ENCODE results near the gene SLC2A4. TPM values are rescaled to one million over a fixed set of nuclear protein-coding genes. Genes with fewer than 3 reads are reported as not detected.
"Not testable (repeated sequence)": the region's sequence is repeated elsewhere in the genome, so short reads cannot be mapped to it uniquely, and the experiment has no call there.

The SLC2A4 gene
- polyA plus RNA-seq, 4 donors: 1.5 to 2.8 (median 1.9) TPM

DNA sequence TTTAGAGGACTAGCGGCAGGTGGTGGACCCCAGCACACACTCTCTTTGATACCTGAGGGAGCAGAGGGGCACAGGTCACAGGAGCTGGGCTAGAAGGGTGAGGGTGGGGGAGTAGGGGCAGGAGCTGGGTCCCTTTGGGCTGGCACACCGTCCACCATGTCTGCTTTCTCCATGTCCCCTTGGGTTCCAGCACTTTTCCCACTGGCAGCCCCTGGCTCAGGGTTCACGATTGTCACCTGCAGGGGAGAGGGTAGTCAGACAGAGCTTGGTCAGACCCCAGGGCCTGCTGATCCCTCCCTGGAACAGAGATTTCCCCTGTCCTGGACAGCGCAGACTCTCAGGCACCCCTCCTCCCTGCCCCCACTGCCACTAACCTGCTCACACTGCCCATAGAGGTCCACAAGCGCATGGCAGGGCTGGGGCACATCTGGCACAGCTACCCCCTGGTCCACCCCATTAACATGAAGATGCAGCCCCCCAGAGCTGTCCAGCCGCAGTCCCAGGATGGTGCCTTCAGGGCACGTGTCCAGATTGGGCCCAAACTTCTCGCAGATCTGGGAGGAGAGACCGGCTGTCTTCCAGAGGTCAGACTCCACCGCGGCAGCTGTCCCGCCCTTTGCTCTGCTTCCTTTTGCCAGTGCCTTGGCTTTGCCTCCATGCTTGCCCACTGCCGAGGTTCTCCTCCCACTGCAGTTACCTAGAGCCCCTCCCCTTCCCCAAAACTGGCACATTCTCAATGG is 36.8 kb downstream of the SLC2A4 start:
- no peak for DNase-seq (ENCODE audit: low read depth in 4 of 4, low spot score in 3 of 4)

DNA sequence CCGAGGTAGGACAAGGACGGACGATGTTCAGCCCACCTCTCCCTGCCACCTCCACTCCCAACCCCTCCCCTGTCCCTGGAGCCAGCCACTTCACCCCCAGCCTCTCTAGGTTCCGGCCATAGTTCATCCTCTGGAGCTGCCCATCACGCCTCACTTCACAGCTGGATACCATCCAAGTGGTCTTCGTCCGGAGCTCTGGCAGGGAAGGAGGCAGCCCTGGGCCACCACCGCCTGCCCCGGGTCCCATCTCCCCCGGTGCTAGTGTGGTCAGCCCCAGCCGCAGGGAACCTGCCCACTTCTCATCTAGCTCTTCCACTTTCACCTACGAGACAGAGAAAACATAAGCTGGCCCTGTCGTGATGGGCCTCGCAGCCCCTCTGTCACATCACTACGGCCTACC is 39.9 kb downstream of the SLC2A4 start:
- no peak for DNase-seq (ENCODE audit: low read depth in 4 of 4, low spot score in 3 of 4)

DNA sequence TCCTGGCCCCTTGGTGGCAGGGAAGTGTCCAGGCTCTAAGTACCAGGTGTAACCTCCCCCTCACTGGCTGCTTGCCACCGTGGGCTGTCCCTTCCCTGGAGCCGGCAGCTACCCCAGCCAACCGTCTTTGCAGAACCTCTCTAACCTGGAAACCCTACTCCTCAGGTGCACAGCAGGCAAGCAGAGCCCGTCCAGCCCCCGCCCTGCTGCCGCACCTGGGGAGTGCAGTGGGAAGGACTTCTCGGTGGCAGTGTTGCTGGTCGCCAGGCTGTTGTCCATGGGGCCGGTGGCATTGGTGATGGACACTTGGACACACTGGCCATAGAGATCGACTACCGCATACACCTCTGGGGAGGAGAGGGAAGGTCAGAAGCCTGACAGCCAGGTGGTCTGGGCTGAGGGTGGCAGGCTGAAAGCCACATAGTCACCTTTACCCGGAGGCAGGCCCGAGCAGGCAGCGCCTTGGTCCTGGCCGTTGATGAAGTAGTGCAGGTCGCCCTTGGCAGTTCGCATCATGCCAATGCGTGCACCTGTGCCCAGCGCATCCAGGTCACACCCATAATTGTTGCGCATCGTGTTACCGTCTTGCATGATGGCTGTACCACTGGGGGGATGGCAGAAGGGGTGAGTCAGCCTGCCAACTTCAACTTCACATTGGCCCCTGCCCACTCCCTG is 41.1 kb downstream of the SLC2A4 start:
- DNase-seq (ENCODE audit: low read depth in 4 of 4, low spot score in 3 of 4): no peak

DNA sequence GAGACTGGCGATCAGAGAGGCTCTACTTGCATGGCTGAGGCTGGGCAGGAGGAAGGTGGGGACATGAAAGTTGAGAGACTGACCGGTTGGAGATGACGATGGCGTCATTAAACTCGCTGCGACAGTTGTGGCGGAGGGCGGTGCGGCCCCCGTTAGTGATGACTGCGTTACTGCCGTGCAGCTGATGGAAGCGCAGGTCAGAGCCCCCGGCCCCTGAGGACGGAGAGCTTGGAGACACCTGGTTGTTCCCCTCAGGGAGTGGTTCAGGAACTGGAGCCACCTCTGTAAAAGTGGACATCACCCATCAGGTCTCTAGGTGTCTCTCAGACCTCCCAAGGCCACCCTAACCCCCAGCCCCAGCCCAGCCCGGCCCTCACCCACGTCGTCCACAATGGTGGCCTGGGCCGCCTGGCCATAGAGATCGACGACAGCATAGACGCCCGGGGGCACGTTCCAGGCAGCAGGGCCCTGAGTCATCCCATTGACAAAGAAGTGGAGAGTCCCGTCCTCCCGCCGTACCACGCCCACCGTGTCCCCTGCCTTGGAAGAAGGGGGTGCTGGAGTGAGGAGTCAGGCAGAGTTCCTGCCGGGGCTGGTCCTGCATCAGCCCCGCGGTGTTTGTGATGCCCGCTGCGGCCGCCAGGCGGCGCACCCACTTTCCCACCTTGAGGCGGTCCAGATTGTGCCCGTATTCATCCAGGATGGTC is 42.4 kb downstream of the SLC2A4 start:
- DNase-seq (ENCODE audit: low read depth in 4 of 4, low spot score in 3 of 4): no peak

DNA sequence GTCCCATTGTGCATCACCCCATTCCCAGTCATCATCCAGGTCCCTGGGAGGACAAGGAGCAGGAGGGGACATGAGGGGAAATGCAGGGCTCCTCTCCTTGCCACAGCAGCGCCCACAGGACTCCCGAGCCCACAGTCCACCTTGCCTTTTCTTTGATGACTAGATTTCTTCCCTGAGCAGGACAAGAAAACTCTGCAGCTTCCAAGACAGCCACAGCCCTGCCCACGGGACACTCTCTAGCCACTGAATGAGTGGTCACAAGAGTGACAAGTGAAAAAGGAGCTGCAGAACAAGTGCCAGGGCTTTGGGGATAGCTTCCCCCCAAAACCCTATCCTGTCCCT is 42.9 kb downstream of the SLC2A4 start:
- no peak for DNase-seq (ENCODE audit: low read depth in 4 of 4, low spot score in 3 of 4)

DNA sequence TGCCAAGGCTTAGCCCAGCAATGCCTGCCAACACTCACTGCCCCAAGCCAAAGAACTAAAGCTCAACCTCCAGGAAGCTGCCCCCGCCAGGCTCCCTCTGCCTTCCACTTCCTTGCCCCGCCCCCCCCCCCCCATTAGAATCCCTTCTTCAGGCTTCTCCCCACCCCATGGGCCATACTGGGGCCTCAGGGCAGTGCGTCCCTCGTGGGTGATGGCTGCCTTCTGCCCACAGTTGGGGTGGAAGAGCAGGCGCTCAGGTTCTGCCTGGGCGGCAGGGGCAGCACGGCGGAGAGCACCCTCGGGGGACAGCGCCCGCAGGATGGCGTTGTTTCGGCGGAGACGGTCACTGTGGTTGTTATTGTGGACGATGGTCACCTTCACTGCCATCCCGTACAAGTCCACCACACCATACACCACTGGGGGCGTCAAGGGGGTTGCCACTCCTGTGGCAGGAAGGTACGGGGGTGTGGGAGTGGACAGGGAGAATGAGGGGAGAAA is 43.6 kb downstream of the SLC2A4 start:
- DNase-seq (ENCODE audit: low read depth in 4 of 4, low spot score in 3 of 4): no peak

DNA sequence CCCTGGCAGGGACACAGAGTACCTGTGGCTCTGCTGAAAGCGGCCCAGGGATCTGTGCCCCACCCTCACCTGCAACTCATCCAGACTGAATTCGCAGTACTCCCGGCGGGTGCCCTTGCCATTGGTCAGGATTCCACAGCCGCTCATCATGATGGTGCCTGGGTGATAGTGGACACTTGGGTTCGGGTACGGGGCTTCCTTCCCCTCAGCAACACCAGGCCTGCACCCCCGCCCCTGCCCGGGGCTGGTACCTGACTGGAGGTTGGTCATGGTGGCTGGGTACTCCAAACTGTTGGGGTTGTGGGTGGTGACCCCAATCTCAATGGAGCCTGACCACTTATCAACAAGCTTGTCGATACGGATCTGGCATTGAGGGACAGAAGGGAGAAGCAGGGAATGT is 44.7 kb downstream of the SLC2A4 start:
- no peak for DNase-seq (ENCODE audit: low read depth in 4 of 4, low spot score in 3 of 4)

DNA sequence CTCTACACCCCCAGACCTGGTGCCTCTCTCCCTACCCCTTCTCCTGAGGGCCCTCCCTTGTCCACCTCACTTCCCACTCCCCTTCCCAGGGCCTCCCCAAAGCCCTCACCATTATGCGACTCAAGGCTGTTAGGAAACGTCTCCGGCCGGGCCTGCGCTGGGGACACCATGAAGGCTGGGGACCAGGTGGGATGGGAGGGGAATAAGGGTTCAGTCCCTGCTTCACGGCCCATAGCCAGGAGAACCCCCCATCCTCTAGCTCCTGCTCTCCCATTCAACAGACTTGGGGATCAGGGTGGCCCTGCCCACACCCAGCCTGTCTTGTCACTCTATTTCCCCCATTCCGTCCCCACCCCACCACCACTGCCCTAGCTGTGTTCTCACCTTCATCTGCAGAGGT is 45.5 kb downstream of the SLC2A4 start:
- no peak for DNase-seq (ENCODE audit: low read depth in 4 of 4, low spot score in 3 of 4)

DNA sequence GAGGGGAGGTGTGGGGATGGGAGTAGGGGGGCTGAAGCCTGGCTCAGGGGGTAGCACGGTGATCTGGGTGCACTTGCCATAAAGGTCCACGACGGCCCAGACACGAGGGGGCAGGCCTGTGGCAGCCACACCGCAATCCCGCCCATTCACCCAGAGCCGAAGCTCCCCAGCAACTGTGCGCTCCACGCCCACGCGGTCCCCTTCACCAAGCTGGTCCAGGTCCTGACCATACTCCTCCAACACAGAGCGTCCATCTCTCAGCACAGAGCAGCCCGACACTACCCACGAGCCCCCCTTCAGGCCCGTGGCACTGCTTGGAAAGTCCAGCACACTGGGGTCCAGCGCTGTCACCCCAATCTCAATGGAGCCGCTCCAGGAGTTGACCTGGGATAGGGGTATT is 46.0 kb downstream of the SLC2A4 start:
- no peak for DNase-seq (ENCODE audit: low read depth in 4 of 4, low spot score in 3 of 4)

DNA sequence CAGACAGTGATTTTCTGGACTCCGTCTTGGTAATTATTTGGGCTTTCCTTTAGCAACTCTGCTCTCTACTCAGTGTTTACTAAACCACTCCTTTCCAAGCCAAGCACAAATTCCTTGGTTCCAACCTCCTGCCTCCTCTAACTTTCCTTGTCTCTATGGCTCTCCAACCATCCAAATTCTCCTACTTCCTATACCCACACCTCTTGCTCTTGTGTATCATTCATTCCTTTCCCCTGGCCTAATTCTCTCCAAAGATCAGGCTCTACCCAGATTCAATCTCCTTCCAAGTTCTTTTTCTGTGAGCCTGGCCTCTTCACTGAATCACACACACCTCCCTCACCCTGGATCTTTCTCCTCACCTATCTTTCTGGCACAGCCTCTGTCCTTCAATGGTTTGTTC is 46.5 kb downstream of the SLC2A4 start:
- DNase-seq (ENCODE audit: low read depth in 4 of 4, low spot score in 3 of 4): no peak

DNA sequence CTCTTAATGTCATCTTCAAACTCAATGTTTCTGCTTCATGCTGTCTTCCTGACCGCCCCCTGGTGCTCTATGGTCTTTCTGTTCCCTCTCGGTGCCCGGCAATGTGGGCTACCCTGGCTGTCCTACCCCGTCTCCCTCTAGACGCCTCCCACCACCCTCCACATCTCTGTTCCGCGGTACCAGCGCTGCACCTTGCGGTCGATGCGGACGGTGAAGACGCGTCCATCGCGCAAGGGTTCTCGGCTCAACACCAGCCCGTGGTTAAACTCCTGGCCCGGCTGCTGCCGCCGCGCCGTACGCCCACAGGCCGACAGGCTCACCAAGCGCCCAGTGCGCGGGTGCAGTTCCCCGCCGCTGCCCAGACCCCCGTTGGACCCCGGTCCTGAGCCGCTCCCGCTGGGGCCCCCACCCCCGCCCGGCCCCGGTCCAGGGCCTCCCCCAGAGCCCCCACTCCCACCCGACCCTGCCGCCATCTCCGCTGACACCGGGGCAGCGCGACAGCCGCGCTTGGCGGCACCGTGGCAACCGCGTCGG is 47.4 kb downstream of the SLC2A4 start, which contains the start of gene NEURL4:
TSS of gene NEURL4 (minus strand) at position 496 of the 534 bp plus-strand sequence. CDS start at position 473, 23 bp downstream.
- no peak for DNase-seq (ENCODE audit: low read depth in 4 of 4, low spot score in 3 of 4)

DNA sequence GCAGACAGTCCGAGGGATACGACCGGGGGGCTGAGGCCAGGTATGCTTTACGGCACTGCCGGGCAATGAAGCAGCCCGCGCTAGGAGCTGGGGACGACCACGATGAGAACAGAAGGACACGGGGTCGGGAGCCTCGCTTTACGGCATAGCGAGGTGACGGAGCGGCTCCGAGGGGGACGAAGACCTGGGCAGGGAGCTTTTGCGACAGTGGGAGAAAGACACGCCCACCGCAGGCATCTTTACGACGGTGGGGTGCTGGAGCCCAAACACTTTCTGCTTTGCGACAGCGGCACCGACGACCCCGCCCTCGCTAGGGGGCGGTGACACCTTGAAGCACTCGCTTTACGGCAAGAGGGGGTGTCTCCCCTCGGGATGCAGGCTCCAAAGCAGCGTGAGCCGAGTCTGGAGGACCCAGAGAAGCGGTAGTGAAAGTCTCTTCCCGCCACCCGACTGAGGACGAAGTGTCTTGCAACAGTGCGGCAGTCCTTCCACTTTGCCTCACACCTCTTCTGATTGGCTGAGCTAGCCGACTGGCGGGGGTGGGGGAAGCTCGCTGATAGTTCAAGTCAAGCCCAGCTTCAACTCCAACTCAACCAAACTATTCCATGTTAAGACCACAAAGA is 48.0 kb downstream of the SLC2A4 start:
- DNase-seq (ENCODE audit: low read depth in 4 of 4, low spot score in 3 of 4): peak; percentile 97 to 99 (median 97)

DNA sequence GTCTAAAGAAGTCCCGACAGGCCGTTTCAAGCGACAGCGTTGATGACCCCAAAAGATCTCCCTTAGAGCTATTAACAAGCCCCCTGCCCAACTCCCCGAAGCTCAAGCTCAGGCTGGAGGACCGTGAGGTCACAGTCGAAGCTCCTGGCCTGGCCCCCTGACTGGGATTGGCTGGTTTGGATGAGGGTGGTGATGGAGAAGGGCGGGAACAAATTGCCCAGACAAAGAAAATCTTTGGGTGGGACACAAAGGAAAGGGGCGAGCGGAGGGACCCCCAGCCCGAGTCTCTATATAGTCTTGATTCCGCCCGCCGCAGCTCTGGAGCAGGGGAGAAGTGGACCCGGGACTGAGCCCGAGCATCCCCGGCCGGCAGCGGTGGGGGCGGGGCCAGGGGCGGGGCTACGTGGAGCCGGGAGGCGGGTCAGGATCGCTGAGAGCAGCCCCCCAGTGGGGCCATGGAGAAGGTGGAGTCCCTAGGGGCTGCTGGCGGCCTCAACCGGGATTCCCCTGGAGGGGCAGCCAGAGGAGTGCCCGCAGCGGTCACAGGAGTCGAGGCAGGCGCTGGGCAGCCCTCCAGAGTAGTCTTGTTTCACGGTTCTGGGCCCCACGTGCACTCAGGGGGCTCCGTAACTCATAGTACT is 48.6 kb downstream of the SLC2A4 start:
- peak in 2 of 4 donors; percentile 71 to 79 for DNase-seq (ENCODE audit: low read depth in 4 of 4, low spot score in 3 of 4)

DNA sequence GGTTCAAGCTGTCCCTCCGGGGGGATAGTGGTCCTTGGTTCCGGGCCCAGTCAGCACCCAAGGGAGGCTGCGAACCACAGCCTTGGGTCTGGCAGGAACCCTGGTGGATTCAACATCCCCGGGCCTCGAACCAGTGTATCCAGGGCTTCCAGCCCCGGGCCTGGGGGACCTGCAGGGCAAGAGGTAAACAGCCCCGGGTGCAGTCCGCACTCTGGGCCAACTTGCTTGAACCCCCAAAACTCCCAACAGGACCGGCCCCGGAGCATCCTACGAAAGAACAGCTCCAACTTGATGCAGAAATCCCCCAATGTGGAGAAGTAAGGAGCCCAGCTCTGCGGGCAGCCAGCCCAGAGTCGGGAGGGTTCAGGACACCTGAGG is 49.1 kb downstream of the SLC2A4 start:
- DNase-seq (ENCODE audit: low read depth in 4 of 4, low spot score in 3 of 4): no peak

DNA sequence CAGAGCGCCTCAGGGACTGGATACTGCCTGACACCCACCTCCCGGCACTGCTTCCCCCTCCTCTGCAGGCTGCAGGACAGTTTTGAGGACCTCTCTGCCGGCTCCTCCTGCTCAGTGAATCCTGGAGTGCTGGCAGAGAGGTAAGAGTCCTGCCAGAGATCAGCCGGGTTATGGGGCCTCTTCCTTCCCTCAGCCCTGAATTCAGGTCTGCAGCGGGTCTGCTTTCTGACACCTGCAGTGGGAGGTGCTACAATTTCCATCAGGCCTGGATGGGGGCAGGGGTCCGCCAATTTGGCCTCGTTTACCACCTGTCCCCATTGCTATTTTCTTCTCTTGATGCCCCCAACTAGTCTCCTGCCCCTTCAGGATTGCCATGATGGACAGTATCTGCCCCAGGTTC is 50.6 kb downstream of the SLC2A4 start:
- no peak for DNase-seq (ENCODE audit: low read depth in 4 of 4, low spot score in 3 of 4)

DNA sequence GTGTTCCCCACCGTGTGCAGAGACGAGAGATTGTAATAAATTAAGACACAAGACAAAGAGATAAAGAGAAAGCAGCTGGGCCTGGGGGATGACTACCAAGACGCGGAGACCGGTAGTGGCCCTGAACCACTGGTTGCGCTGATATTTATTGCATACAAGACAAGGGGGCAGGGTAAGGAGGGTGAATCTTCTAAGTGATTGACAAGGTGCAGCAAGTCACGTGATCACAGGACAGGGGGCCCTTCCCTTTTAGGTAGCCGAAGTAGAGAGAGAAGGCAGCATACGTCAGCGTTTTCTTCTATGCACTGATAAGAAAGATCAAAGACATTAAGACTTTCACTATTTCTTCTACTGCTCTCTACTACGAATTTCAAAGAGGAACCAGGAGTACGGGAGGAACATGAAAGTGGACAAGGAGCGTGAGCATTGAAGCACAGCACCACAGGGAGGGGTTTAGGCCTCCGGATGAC is 51.1 kb downstream of the SLC2A4 start:
- not testable (repeated sequence) for DNase-seq (ENCODE audit: low read depth in 4 of 4, low spot score in 3 of 4)

DNA sequence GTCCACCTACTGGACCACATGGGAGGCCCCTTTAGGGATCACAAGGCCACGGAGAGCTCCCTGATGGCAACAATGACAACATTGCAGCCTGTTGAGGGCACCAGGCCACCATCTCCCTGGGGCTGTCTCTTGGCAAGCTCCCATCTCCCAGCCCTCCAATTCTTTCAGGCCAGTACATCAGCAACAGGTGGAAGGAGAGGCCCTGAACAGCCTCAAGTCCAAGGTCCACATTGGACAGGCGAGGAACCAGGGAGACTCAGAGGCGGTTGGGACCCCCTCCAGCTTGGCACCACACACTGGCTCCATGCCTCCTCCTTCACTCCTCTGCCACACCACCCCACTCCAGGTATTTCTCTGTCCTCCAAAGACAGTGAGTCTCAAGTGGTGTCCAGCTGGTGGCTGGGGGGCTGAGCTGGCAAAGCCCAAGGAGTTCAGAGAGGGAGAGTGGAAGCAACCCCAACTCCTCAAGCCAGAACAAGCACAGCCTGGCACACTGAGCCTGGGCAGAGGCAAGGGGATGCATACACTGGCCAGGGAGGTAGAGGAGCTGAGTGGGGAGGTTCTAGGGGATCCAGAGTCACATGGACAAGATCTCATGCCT is 53.5 kb downstream of the SLC2A4 start:
- no peak for DNase-seq (ENCODE audit: low read depth in 4 of 4, low spot score in 3 of 4)

DNA sequence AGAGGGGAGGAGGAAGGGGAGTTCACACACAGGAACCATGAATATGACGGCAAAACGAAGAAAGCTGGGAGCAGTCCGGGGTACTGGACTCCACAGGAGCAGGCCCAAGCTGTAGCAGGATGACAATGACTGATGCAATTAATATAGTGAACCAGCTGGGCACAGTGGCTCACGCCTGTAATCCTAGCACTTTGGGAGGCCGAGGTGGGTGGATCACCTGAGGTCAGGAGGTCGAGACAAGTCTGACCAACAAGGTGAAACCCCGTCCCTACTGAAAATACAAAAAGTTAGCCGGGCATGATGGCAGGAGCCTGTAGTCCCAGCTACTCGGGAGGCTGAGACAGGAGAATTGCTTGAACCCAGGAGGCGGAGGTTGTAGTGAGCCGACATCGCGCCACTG is 54.2 kb downstream of the SLC2A4 start:
- not testable (repeated sequence) for DNase-seq (ENCODE audit: low read depth in 4 of 4, low spot score in 3 of 4)

DNA sequence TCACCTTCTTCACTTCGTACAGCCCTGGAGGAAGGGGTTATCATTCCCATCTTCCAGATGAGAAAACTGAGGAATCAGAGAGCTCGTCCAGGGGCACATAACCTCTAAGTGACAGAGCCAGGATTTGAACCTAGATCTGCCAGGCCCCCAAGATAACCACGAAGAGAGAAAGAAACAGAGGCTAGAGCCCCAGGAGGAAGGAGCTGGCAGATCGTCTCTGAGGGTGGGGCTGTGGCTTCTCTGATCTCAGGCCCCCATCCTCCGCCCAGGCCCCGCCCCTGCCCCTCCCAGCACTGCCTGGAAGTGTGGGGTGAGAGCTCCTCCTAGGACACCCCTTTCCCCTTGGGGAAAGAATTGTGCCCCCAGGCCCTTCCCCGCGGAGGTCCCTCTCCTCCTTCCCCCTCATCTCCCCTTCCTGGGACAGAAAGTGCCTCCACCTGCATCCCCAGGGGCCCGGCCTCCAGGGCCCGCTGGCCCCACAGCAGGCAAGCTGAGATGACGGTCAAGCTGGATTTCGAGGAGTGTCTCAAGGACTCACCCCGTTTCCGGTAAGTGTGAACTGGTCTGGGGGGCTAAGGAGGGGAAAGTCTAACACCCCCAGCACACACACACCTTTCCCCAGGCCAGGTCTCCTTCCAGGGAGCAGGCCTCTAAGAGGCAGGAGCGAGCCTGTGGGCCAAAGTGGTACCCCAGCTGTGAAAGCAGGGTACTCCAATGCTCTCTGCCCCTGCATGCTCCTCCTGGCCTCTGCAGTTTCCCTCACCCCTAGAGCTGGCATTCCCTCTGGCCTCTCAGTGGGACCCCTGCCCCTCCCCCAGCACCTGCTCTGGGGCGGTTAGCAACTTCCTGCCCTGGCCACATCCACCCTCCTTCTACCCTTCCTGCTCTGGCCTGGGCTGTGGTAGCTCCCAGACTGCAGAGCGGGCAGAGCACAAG is 55.0 kb downstream of the SLC2A4 start, which contains the start of gene ACAP1:
TSS of gene ACAP1 (plus strand) at position 290 of the 936 bp plus-strand sequence. CDS start at position 496, 206 bp downstream.
- DNase-seq (ENCODE audit: low read depth in 4 of 4, low spot score in 3 of 4): no peak

Measured in left renal pelvis (tissue), 4 donors.